Transverse colon (tissue), 4 donors: Measurements from ENCODE around the gene PTPN1. TPM values are rescaled to one million over a fixed set of nuclear protein-coding genes. Genes with fewer than 3 reads are reported as not detected.
A peak's percentile ranks its signal among the peaks of the same experiment; 100 is the strongest.
"Not testable (repeated sequence)": the region's sequence is repeated elsewhere in the genome, so short reads cannot be mapped to it uniquely, and the experiment has no call there.

Experiments
- DNase-seq: peaks from one replicate; pipeline ENCODE4 v3.0.0-alpha.2; 2019
- H3K27ac ChIP-seq, 4 donors: fragments of 200-600 bp; sonication (generic); 2 replicates each; pipeline ENCODE4 v1.5.1; 2016 to 2018; ENCODE audit warnings: inconsistent platforms in 4 of 4
- H3K27me3 ChIP-seq: fragments of 200-600 bp; sonication (generic); 2 replicates; pipeline ENCODE4 v1.5.1; 2017; ENCODE audit warnings: inconsistent platforms
- H3K36me3 ChIP-seq, 4 donors: fragments of 200-600 bp; sonication (generic); 2 replicates each; pipeline ENCODE4 v1.5.1; 2017 to 2019; ENCODE audit warnings: inconsistent platforms in 4 of 4
- H3K4me1 ChIP-seq, 4 donors: fragments of 200-600 bp; sonication (generic); 2 replicates each; pipeline ENCODE4 v1.5.1; 2017 to 2020; ENCODE audit warnings: inconsistent platforms in 4 of 4
- H3K4me3 ChIP-seq, 4 donors: fragments of 200-600 bp; sonication (generic); 1 replicate in 1 of 4; 2 replicates in 3 of 4; pipeline versions ENCODE4 v1.5.1 to v1.6.1; 2017 to 2019; ENCODE audit warnings: inconsistent platforms in 4 of 4
- H3K9me3 ChIP-seq, 2 donors: fragments of 200-600 bp; sonication (generic); 2 replicates each; pipeline ENCODE4 v1.5.1; 2017 to 2019; ENCODE audit warnings: inconsistent platforms in 2 of 2
- EP300 ChIP-seq: sonication (generic); formaldehyde crosslinking; IDR thresholded peaks from one replicate; pipeline ENCODE4 v1.6.1; 2017; ENCODE audit warnings: antibody characterized with exemption, low read depth
- POLR2A ChIP-seq: fragments of 450-650 bp; IDR thresholded peaks from one replicate; pipeline ENCODE4 v1.6.1; 2016; ENCODE audit warnings: antibody characterized with exemption, mild to moderate bottlenecking, moderate library complexity
- POLR2AphosphoS5 ChIP-seq, 3 donors: sonication (generic); formaldehyde crosslinking; IDR thresholded peaks; one replicate each; pipeline ENCODE4 v1.6.1; 2016; ENCODE audit warnings: antibody characterized with exemption in 3 of 3
- WGBS, 2 donors: methylation state at CpG; one replicate each; pipeline ENCODE4 v1.1.5; 2018; ENCODE audit warnings: low coverage in 1 of 2; 5-methylcytosine and 5-hydroxymethylcytosine counted together
- in situ Hi-C, 4 donors: fragments of 200-750 bp; cut with MboI; loops; one replicate each; pipeline versions ENCODE4 v1.15.0 to v1.15.1; 2017; ENCODE audit warnings: low sequenced_read_pairs in 3 of 4, low pct_ligation_motif_present in 1 of 4, low pct_unique_long_range_greater_than_20kb in 1 of 4
- intact Hi-C: fragments of 100-400 bp; cut with DNase I; formaldehyde crosslinking; loops from one replicate; pipeline ENCODE4 v1.15.1; 2023; ENCODE audit warnings: low total_unique reads
- total RNA-seq, 4 donors: library from RNA; depleted of rRNA; stranded (reverse); fragments of >200 nt; gene quantifications; one replicate each; pipeline ENCODE4 v1.1.0, GENCODE V29; 2016
- TF ChIP-seq, protein P1 (sequence below), 5 experiments: fragments of 200-600 bp in 3 of 5; fragments of 450-650 bp in 2 of 5; sonication (generic) in 3 of 5; IDR thresholded peaks; 1 replicate in 2 of 5; 2 replicates in 3 of 5; pipeline ENCODE4 v1.5.1; 2016 to 2017; ENCODE audit warnings: antibody characterized with exemption in 5 of 5, inconsistent platforms in 3 of 5, mild to moderate bottlenecking in 2 of 5, moderate library complexity in 1 of 5

Gene PTPN1
- total RNA-seq, 4 donors from 2014 or later, result 19.3 to 34.8 (median 28.8) TPM

DNA sequence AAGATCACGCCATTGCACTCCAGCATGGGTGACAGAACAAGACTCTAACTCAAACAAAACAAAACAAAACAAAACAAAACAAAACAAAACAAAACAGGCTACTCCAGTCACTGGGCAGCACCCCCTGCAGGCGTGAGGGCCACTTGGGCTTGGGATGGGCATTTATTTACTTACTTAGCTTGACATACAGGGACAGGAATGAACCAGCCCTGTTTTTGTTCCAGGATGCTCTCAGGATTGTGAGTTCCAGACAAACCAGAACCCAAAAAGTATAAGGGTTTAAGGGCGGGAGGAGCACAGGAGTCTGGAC, 4.0 kb upstream of the PTPN1 start:
- WGBS, 2 donors, result 86 to 100% methylated on average over 1 to 3 of the region's 3 CpGs
- no peak overlapping the region for H3K27ac ChIP-seq
- no peak for DNase-seq
- no peak for TF ChIP-seq EP300
- TF ChIP-seq, protein P1, sequence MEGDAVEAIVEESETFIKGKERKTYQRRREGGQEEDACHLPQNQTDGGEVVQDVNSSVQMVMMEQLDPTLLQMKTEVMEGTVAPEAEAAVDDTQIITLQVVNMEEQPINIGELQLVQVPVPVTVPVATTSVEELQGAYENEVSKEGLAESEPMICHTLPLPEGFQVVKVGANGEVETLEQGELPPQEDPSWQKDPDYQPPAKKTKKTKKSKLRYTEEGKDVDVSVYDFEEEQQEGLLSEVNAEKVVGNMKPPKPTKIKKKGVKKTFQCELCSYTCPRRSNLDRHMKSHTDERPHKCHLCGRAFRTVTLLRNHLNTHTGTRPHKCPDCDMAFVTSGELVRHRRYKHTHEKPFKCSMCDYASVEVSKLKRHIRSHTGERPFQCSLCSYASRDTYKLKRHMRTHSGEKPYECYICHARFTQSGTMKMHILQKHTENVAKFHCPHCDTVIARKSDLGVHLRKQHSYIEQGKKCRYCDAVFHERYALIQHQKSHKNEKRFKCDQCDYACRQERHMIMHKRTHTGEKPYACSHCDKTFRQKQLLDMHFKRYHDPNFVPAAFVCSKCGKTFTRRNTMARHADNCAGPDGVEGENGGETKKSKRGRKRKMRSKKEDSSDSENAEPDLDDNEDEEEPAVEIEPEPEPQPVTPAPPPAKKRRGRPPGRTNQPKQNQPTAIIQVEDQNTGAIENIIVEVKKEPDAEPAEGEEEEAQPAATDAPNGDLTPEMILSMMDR (IDR thresholded peaks at IDR 0.05), result peak in 1 of 5 experiments; percentile 6
- no peak overlapping the region for H3K4me3 ChIP-seq
- in situ Hi-C loops (loop anchor here in 1 of 4 donors (10.0 kb wide), 1 partner anchor 49 kb away; no protein-coding TSS in a partner anchor), intact Hi-C loops (no loop called here)
- H3K9me3 ChIP-seq, result no peaks in the 10 kb centered on the region
- H3K27me3 ChIP-seq, result no peaks in the 10 kb centered on the region
- peaks cover 10 to 33% (median 13%) of the 10 kb centered on the region in 4 donors for H3K4me1 ChIP-seq
- no peaks in the 10 kb centered on the region for H3K36me3 ChIP-seq

DNA sequence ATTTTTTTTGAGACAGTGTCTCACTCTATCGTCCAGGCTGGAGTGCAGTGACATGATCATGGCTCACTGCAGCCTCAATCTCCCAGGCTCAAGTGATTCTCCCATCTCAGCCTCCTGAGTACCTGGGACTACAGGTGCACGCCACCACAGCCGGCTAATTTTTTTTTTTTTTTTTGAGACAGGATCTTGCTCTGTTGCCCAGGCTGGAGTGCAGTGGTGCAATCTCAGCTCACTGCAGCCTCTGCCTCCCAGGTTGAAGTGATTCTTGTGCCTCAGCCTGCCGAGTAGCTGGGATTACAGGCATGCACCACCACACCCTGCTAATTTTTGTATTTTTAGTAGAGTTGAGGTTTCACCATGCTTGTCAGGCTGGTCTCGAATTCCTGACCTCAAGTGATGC, 2.4 kb upstream of the PTPN1 start:
- in situ Hi-C loops, result loop anchor here in 1 of 4 donors (10.0 kb wide), 1 partner anchor 47 kb away; no protein-coding TSS in a partner anchor
- 87 to 94% methylated on average over 5 of the region's 5 CpGs for WGBS, 2 donors
- H3K36me3 ChIP-seq, H3K27me3 ChIP-seq, H3K9me3 ChIP-seq, H3K4me3 ChIP-seq, DNase-seq, intact Hi-C loops, H3K27ac ChIP-seq: not testable (repeated sequence)
- peaks cover 21 to 44% (median 27%) of the 10 kb centered on the region in 4 donors for H3K4me1 ChIP-seq

DNA sequence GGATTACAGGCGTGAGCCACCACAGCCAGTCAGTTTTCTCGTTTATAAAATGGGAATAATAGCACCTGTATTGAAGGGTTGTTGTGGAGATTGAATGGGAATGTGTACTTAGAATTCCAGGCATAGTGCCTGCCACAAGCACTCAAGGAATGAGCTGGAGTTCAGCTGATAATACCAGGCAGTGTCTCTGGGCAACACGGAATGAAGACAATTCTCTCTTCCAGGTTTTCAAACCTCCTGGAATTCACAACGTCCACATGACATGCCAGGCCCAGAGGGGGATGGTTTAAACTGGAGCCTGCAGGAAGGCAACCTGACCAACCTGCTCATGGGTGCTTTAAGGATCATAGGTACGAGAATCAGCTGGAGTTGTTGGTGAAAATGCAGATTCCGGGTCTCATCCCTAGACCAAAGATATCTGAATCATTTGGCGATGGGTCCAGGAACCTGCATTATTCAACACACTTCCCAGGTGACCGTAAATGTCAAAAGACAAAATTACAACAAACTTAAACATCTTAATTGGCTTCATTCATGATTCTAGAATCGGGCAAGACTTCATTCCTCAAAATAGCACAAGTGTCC, 1.9 kb upstream of the PTPN1 start:
- 81 to 84% methylated on average over 5 to 9 of the region's 9 CpGs for WGBS, 2 donors
- no peaks in the 10 kb centered on the region for H3K36me3 ChIP-seq
- no peak overlapping the region for H3K27ac ChIP-seq
- in situ Hi-C loops (loop anchor here in 1 of 4 donors (10.0 kb wide), 1 partner anchor 47 kb away; no protein-coding TSS in a partner anchor), intact Hi-C loops (no loop called here)
- peaks cover 25 to 48% (median 31%) of the 10 kb centered on the region in 4 donors for H3K4me1 ChIP-seq
- H3K27me3 ChIP-seq, result no peaks in the 10 kb centered on the region
- no peak for DNase-seq
- H3K4me3 ChIP-seq, result no peak overlapping the region
- TF ChIP-seq, protein P1 (IDR thresholded peaks at IDR 0.05), result no peak
- TF ChIP-seq EP300 (no peak), POLR2A (no peak), POLR2AphosphoS5 (IDR thresholded peaks at IDR 0.05) (no peak)
- H3K9me3 ChIP-seq, result no peaks in the 10 kb centered on the region

DNA sequence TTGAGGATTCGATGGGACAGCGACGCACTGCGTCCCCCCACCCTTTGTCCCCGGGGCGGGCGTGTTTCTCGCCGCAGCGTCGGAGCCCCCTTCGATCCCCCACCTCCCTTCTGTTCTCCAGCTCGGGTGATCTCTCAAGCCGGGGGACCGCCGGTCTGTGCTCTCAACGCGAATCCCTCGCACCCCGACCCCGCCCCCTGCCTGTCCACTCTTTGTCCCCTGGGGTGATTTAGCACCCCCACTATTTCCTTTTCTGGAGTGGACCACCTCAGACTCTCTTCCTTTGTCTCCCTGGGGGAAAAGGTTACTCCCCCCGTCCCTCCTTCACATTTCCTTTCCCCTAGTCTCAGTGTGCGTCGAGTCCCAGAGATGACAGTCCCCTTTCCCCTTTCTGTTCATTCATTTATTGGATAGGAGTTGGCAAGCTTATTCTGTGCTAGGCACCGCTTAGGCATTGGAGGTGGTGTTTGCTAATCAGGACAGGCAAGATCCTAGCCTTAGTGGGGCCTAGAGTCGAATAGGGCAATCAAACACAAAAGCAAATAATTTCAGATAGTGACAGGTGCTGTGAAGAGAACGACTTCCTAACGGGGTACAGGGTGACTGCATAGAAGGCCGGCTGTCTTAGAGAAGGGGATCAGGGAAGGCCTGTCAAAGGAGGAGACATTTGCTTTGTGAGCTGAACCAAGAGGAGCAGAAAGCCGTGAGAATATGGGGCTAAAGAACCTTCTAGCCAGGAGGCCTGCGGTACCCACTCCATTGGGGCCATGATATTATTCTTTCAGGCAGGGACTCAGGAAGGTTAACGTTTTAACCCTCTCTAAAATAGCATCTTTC, 741 bp downstream of the PTPN1 start:
- TF ChIP-seq POLR2AphosphoS5 (IDR thresholded peaks at IDR 0.05), result no peak
- TF ChIP-seq EP300, result no peak
- TF ChIP-seq POLR2A, result no peak
- TF ChIP-seq, protein P1 (IDR thresholded peaks at IDR 0.05), result no peak
- H3K4me1 ChIP-seq, result peaks cover 32 to 56% (median 52%) of the 10 kb centered on the region in 4 donors
- intact Hi-C loops, result no loop called here
- 4 to 6% methylated on average over 10 to 32 of the region's 32 CpGs for WGBS, 2 donors
- H3K9me3 ChIP-seq, result no peaks in the 10 kb centered on the region
- DNase-seq, result peak; percentile 38
- peak overlapping the region; percentile 91 to 96 (median 93) for H3K27ac ChIP-seq
- peak overlapping the region; percentile 91 to 96 (median 94) for H3K4me3 ChIP-seq
- in situ Hi-C loops, result loop anchor here in 1 of 4 donors (5.0 kb wide), 1 partner anchor 66 kb away; no protein-coding TSS in a partner anchor
- no peaks in the 10 kb centered on the region for H3K27me3 ChIP-seq
- H3K36me3 ChIP-seq, result no peaks in the 10 kb centered on the region
